Measurements from ENCODE around the gene TMEM38B. TPM values are rescaled to one million over a fixed set of nuclear protein-coding genes. Genes with fewer than 3 reads are reported as not detected.

Gene TMEM38B
- polyA plus RNA-seq, 1 of the 3 experiments (the other 2 are of a cell fraction) = 6.8 TPM

GRCh38 chr9:105663914-105664313 lies 30.4 kb upstream of the TMEM38B start:
- Histone ChIP-seq H3K4me3 (ENCODE audit: low read depth in 2 of 2, low read length in 1 of 2) (no peak overlapping the region), H3K9me2 (no peaks in the 10 kb centered on the region), H3K79me2 (ENCODE audit: insufficient read depth) (no peaks in the 10 kb centered on the region), H3K4me2 (no peak overlapping the region), H2AFZ (ENCODE audit: low read depth) (no peak overlapping the region), H3K4me1 (ENCODE audit: control insufficient read depth in 1 of 2, insufficient read depth in 2 of 2, low read depth in 1 of 2, low read length in 1 of 2) (no peaks in the 10 kb centered on the region), H4K20me1 (ENCODE audit: insufficient read depth) (no peaks in the 10 kb centered on the region), H3K9ac (no peak overlapping the region), H3K27me3 (ENCODE audit: insufficient read depth) (no peaks in the 10 kb centered on the region), H3K27ac (ENCODE audit: low read depth in 2 of 2, low read length in 1 of 2) (no peak overlapping the region), H3K36me3 (replicated peaks in 1 of 2; ENCODE audit: control insufficient read depth in 1 of 2, insufficient read depth in 2 of 2, low read length in 1 of 2) (no peaks in the 10 kb centered on the region), H3F3A (replicated peaks; ENCODE audit: insufficient read depth) (no peaks in the 10 kb centered on the region), H3K9me3 (no peaks in the 10 kb centered on the region)
- no peak for DNase-seq
- TF ChIP-seq REST (IDR thresholded peaks at IDR 0.05; ENCODE audit: low read depth, low read length) (no peak), TAF1 (IDR thresholded peaks at IDR 0.05; ENCODE audit: borderline replicate concordance, low read depth, low read length) (no peak), SMC3 (IDR thresholded peaks at IDR 0.05; ENCODE audit: low read depth, low read length) (no peak), ELF1 (IDR thresholded peaks at IDR 0.05) (no peak), GATA2 (CRISPR knock-in tag; IDR thresholded peaks at IDR 0.05) (no peak), FOSL2 (IDR thresholded peaks at IDR 0.05; ENCODE audit: borderline replicate concordance, low read depth) (no peak), MAX (IDR thresholded peaks at IDR 0.05; ENCODE audit: low read depth) (no peak), SIN3A (IDR thresholded peaks at IDR 0.05; ENCODE audit: borderline replicate concordance, low read depth, low read length) (no peak), YY1 (IDR thresholded peaks at IDR 0.05; ENCODE audit: low read depth) (no peak), RAD21 (IDR thresholded peaks at IDR 0.05; ENCODE audit: low read length) (no peak), RCOR1 (IDR thresholded peaks at IDR 0.05; ENCODE audit: low read length) (no peak), TCF12 (IDR thresholded peaks at IDR 0.05) (no peak), JUND (IDR thresholded peaks at IDR 0.05) (no peak), POLR2AphosphoS5 (IDR thresholded peaks at IDR 0.05; ENCODE audit: low read depth, low read length) (no peak), MEF2A (IDR thresholded peaks at IDR 0.05; ENCODE audit: borderline replicate concordance, low read depth) (no peak), EP300 (IDR thresholded peaks at IDR 0.05; ENCODE audit: borderline replicate concordance in 1 of 2, low read depth in 1 of 2, low read length in 1 of 2) (no peak), ZBTB33 (IDR thresholded peaks at IDR 0.05; ENCODE audit: borderline replicate concordance, low read depth) (no peak)
- TF ChIP-seq, protein P1, sequence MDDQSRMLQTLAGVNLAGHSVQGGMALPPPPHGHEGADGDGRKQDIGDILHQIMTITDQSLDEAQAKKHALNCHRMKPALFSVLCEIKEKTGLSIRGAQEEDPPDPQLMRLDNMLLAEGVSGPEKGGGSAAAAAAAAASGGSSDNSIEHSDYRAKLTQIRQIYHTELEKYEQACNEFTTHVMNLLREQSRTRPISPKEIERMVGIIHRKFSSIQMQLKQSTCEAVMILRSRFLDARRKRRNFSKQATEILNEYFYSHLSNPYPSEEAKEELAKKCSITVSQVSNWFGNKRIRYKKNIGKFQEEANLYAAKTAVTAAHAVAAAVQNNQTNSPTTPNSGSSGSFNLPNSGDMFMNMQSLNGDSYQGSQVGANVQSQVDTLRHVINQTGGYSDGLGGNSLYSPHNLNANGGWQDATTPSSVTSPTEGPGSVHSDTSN (IDR thresholded peaks at IDR 0.05) = no peak
- ChIA-PET POLR2A (no interaction called here), CTCF (interaction anchor here (0.8 to 0.9 kb wide), 2 partner anchors 25 to 539 kb away, joined by 3 read pairs; no protein-coding TSS in a partner anchor)
- 69% methylated on average over 5 of the region's 5 CpGs for WGBS (ENCODE audit: low lambda C conversion rate)
